HG03280 (cell line): ENCODE results near the gene ADAM12.
"Not testable (repeated sequence)": the region's sequence is repeated elsewhere in the genome, so short reads cannot be mapped to it uniquely, and the experiment has no call there.

Experiments used
- ATAC-seq: cut with Tn5 transposase; IDR thresholded peaks from one replicate; pipeline ENCODE4 v1.9.1; 2021; ENCODE audit warnings: mild to moderate bottlenecking, moderate library complexity; ENCODE audit not compliant: unreplicated experiment

ADAM12 gene

DNA sequence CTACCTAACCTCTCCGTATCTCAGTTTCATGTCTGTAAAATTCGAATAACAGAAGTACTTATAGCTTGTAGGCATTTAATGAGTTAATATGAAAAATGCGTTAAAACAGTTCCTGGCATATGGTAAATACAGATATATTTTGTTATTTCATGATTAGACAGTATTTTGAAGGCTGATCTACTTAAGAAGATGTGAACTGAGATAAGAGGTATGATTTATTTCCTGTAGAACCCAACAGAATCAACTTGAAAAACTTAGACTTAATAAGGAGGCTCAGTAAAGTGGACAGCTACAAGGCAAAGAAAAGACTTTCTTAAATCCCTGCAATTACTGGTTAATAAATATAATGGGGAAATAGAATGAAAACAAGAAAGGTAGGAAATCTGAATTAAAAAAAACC, 388.6 kb downstream of the ADAM12 start:
- no peak for ATAC-seq

DNA sequence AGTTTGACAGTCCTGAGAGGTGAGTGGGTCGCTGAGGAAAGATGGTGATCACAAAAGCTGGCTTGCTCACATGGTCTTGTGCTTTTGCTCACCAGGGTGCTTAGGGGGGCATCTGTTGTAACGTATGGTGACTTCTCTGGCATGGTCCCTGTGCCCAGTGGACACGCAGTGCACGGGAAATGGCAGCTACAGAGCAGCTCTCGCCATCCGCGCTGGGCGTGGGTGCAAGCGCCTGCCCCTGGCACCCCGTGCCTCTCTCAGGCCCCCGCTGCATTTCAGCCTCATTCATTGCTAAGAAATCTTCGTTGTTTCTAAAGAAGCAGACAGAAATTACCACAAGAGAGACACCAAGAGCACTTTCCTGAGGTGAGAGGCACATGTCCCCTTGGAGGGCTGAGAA, 390.7 kb downstream of the ADAM12 start:
- ATAC-seq, result no peak

DNA sequence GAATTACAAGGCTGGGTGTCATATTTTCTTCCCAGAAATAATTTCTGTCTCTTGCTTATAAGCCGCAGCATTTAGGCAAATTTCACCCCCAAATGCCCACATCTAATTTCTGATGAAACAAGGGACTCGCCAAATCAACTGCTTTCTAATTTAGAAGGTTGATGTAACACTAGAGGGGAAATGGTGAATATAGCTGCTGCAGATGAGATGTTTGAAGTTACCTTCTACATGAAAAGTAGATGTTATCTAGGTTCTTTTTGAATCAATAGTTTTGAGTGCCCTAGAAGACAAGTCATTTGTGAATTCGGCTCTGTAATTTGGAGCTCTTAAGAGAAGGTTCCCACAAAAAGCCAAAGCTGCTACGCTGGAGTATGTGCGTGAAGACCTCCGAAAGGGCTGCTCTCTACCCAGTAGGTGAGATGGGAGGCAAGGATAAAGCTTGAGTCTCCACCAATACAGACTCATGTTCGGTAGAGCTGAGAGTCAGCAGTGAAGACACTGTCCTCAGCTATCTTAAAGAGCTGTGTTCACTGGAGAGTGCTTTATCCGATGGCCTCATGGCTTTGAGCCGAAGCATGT, 392.5 kb downstream of the ADAM12 start:
- no peak for ATAC-seq

DNA sequence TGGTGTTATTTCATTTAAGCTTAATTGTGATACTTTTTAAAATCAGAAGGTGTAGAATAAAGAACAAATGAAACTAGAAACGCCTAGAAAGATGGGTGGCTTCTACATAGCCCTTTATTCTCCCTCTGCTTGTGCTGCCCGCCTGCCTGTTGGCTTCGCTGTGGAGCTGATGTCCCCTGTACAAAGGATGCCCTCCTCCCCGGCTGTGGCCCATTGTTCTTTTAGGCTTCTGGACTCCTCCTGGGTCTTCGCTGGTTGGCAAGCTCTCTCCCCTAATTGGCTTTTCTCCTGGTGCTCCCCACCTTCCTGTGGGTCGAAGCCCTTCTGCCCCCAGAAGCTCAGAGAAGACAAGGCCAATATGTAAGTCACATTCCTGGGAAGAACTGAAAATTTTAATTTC, 393.7 kb downstream of the ADAM12 start:
- ATAC-seq, result no peak

DNA sequence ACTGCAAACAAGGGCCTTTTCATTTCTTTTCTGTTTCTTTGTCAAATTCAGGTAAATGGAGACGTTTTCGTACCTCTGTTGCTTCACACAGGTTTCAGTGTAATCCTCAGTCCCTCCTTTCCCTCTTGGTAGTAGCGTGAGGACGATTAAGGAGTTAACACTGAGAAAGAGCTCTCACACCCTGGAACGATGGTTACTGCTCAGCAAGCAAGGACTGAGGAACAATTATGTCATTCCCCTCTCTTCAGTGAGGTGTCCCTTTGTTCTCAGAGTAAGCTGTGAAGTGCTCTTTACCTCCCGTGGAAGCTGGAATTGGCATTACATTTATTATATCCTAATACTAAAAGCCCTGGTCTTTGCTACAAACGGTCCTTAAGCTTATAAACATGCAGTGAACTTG, 396.0 kb downstream of the ADAM12 start:
- ATAC-seq, result no peak

DNA sequence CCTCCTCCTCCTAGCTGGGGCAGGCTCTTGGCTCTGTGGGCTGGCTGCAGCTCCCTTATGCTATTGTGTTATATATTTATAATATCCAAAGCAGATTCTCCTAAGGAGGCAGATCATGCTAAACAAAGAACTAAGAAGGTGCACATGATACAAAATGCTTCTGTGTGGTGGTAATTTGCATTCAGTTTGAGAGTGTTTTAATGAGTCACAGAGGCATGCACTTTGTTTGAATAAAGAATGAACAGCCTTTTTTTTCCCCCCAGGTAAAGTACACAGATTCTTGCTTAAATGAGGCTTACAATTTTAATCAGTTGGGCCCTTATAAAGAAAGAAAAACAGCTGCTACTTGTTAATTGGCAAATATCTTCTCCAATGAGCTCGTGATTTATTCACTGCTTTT, 396.9 kb downstream of the ADAM12 start:
- no peak for ATAC-seq

DNA sequence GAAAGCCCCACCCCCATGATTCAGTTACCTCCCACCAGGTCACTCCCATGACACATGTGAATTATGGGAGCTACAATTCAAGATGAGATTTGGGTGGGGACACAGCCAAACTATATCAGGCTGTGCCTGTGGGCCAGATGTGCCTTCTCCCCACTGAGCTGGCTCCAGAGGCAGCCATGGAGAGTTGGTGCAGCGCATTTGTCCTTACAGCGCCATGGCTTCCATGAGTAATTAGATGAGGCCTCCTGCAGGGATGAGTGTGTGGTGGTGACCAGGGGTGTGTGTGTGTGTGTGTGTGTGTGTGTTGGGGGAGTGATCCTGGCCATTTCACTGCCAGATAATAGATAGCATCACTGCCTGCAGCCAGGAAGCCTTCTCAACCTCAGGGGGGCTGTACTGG, 397.3 kb downstream of the ADAM12 start:
- no peak for ATAC-seq

DNA sequence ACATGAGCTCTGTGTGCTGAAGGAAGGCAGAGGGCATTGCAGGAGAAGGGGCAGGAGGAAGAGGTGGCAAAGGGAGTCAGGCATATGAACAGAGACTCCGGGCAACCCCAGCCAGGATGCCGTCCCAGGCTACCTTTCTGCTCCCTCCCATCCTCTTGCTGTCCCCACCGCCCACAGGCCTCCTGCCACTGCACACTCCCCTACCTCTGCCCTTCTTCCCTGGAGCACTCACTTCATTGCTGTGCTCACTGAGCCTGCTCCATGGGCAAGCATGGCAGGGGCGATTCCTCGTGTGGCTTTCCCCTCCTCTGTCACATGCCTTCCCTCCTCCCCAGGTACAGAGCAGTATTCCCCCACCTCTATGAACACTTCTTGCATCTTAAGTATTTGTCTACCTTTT, 398.5 kb downstream of the ADAM12 start:
- ATAC-seq, result no peak

DNA sequence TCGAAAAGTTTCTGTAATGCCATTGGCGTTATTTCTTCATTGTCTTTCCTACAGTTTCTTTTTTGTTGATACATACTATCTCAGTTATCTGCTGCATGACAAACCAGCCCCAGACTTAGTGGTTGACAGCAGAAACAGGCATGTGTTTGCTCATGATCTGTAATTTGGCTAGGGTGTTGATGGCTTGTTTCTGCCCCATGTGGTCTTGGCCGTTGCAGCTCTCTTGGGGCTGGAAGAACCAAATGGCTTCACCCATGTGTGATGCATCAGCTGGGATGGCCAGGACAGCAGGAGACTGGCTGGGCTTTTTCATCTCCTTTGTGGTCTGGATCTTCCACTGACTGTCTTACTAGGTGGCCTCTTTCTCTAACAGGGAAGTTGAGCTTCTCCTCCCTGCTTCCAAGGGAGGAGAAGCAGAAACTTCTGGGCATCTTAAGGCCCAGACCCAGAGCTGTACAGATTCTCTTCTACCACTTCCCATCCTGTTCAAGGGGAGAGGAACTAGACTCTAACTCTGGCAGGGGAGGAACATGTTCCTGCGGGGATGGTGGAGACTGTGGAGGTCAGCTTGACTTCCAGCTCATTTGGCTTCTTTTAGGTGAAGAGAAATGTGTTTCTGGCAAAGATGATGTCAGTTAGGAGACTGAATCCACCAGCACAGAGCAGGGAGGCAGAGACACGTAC, 402.6 kb downstream of the ADAM12 start:
- ATAC-seq, result no peak

DNA sequence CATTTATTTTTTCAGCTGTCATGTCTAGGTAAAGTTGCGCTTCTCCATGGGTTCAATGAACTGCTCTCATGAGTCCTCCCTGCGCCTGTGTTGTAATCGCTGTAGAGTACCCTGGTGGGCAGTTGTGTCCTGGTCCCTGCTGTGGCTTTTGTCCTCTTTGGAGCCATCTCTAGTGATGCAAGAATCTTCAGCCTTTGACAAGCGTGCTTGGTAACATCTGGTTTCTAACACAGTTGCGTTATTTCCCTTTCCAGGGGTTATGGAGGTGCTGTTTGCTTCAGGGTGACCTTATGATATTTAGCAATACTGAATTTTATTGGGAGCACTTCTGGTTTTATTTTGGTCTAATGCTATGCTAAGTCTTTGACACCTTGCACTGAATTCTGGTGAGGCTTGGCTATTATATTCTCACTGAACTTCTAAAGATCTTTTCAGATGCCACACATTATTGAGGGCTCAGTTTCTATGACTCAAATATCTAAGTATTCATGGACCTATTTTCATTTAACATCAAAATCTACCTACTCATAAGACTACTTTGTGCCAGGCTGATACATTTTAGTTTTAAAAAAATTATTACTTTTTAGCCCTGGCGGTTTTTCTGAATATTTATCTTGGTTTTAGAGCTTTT, 403.3 kb downstream of the ADAM12 start:
- no peak for ATAC-seq

DNA sequence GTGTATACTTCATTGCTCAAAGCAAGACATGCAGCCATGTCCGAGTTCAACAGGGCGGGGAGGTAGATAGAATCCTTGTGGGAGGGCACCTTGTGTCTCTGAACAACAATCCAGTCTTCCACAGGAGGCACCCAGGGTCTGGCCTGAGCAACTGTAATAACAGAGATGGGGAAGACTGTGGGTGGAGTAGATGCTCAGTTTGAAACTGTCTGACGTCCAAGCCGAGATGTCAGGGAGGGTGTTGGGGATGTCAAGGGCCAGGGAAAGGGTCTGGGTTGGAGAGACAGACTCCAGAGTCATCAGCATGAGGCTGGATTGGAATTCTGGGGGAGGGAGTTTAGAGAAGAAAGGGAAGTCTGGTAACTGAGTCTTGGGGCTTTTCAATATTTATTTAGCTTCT, 403.9 kb downstream of the ADAM12 start:
- ATAC-seq, result no peak

DNA sequence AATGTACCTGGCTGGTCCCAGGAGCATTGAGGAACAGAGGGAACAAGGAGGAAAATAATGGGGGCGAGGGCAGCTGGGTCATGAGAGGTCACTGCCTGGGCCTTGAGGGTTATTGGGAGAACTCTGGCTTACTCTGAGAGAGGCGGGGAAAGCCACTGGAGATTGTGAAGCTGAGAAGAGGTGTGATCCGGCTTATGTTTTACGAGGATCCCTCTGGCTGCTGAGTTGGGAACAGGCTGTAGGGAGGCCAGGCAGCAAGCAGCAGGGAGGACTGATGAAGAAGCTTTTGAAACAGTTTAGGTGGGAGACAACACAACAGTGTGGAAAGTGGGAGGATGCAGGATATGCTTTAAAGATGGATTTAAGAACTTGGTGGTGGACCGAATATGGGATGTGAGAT, 404.6 kb downstream of the ADAM12 start:
- no peak for ATAC-seq

DNA sequence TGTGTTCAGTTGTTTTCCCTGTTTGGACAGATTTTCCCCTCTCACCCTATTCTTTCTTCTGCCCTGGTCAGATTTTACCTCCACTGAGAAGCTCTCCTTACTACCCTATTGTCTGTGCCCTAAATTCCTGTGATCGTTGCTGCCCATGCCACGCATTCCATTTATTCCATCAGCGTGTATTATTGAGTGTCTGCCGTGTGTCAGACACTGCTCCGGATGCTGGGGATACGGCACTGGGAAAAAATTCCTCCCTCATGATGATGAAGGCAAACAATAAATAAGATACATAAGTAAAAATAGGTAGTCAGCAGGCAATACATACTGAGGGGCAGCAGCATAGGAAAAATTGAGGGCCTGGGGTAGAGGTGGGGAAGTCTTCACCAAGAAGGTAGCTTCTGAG, 405.1 kb downstream of the ADAM12 start:
- no peak for ATAC-seq

DNA sequence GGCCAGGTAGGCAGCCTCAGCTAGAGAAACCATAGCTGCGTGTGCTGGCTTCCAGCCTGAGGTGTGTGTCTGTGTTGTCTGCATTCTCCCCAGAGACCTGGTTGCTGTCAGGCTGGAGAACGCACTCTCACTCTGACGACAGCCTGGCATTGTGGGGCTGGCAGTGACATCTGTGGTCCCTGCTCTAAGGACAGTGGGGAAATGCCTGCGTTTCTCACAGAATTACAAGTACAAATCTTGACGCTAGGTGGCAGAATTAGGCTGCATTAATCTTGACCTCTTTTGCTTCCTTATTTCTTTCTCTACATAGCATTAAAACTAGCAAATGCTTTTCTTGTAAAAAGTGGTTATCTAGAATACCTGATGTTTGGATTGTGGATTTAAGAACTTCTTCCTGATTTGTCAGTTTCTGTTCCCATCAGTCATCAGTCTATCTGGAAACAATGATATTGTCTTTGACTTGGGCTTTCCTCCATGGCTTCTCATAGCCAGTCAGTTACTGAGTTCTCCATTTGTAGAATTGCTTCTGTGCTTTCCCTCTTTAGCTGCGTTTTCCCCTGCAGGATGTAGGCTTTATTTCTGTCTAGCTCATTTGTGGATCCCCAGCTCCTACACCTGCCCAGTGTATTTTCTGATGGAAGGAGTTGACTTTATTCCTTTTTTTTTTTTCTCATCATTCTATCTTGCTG, 405.9 kb downstream of the ADAM12 start:
- peak; percentile 63 for ATAC-seq

DNA sequence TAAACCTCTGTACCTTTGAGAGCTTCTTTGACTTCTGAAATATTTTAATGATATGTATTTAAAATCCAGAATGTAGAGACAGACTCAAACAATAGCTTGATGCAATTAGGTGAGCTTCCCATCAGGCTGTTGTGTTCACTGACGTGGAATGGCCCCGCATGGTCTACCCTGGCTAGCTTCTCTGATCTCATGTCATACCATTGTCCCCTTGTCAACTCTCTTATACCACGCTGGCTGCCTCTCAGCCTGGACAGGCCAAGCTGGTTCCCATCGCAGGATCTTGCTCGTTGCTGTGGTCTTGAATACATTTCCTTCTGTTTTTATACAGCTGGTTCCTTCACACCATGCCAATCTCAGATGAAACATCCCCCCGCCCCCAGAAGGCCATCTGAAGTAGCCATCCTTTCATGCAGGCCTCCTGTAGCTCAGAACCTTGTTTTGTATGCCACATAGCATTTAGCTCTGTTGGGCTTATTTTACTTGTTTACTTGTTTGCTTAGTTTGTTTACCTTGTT, 407.7 kb downstream of the ADAM12 start:
- ATAC-seq, result no peak

DNA sequence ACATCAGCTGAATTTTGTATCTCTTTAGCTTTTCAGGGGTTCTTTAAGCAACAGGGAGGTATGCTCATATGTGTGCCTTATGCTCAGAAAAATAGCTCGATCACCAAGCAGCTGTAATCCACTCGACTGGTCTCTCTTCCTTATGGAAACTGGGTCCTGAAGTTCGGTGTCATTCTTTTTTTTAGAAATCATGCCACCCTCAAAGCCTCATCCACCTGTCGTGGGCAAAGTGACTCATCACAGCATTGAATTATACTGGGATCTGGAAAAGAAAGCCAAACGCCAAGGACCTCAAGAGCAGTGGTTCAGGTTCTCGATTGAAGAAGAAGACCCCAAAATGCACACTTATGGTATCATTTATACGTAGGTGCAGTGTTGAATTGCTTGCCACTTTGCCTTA, 408.3 kb downstream of the ADAM12 start:
- no peak for ATAC-seq

DNA sequence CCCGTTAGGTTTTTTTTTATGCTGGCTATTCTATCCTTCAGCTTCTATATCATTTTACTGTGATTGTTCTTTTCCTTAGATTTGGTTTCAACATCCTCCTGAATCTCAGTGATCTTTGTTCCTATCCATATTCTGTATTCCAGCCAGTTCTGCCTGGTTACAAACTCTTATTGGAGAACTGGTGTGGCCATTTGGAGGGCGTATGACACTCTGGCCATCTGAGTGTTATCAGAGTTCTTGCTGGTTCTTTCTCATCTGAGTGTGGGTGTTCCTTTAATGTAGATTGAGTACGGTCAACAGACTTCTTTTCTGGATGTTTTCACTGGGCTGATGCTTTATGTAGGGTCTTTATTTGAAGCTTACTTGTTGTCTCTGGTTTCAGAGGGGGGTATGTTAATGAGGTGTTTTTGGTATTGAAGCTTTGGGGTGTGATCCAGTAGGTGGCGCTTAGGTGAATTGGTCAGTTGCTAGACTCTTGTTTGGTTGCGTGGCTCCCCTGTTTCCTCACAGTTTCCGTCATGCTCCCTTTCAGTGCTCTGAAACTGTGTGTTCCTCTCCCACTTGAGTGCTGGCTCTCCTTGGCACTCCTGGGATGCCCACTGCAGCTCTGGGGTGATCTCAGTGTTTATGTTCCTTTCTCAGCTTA, 411.2 kb downstream of the ADAM12 start:
- ATAC-seq, result no peak

DNA sequence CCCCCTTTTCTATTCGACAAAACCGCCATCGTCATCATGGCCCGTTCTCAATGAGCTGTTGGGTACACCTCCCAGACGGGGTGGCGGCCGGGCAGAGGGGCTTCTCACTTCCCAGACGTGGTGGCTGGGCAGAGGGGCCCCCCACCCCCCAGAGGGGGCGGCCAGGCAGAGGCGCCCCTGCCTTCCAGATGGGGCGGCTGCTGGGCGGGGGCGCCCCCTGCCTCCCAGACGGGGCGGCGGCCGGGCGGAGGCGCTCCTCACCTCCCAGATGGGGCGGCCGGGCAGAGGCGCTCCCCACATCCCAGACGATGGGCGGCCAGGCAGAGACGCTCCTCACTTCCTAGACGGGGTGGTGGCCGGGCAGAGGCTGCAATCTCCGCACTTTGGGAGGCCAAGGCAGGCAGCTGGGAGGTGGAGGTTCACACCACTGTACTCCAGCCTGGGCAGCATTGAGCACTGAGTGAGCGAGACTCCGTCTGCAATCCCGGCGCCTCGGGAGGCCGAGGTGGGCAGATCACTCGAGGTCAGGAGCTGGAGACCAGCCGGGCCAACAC, 418.1 kb downstream of the ADAM12 start:
- ATAC-seq, result not testable (repeated sequence)

DNA sequence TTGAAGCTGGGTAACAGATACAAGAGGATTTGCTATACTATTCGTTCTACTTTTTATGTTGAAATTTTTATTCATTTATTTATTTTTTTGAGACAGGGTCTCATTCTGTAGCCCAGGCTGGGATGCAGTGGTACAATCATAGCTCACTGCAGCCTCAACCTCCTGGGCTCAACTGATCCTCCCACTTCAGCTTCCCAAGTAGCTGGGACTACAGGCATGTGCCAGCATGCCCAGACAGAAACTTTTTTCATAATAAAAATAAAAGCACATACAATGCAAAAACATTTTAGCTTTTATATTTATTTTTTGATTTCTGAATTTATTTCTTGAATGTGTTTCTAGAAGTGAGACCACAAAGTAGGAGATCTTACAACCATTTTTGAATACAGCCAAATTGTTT, 420.7 kb downstream of the ADAM12 start:
- ATAC-seq, result no peak

DNA sequence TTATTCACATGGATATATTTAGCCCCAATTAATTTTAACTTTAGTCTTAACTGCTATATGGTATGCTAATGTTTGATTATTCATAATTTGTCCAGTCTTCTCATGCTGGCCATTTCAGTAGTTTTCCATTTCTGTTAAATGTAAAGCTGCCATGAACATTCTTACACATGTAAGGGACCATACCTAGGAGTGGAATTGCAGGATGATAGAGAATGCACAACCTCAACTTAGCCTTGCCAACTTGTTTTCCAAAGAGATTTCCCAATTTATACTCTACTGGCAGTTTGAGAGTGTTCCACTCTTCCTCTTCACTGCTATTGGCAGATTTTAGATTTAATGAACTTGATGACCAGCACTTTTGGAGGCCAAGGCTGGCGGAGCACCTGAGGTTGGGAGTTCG, 423.7 kb downstream of the ADAM12 start:
- no peak for ATAC-seq
